Neural progenitor cell (in vitro differentiated cells): ENCODE results near the gene FOXF2. TPM values are rescaled to one million over a fixed set of nuclear protein-coding genes. Genes with fewer than 3 reads are reported as not detected.
A peak's percentile ranks its signal among the peaks of the same experiment; 100 is the strongest.

Experiments used
- DNase-seq: peaks from one replicate; pipeline ENCODE4 v3.0.0-alpha.2; 2016; ENCODE audit warnings: low spot score
- H2AFZ ChIP-seq: fragments of 200-600 bp; sonication (generic); replicated peaks from 2 replicates; pipeline ENCODE4 v1.6.1; 2016; ENCODE audit warnings: antibody characterized with exemption
- H3F3A ChIP-seq: fragments of 200-600 bp; sonication (generic); 2 replicates; pipeline ENCODE4 v1.6.1; 2016; ENCODE audit warnings: antibody characterized with exemption, low read depth
- H3K27ac ChIP-seq: fragments of 200-600 bp; sonication (generic); 2 replicates; pipeline ENCODE4 v1.5.1; 2016; ENCODE audit warnings: mild to moderate bottlenecking
- H3K27me3 ChIP-seq: fragments of 200-600 bp; sonication (generic); 2 replicates; pipeline ENCODE4 v1.6.1; 2016; ENCODE audit warnings: mild to moderate bottlenecking, moderate library complexity
- H3K36me3 ChIP-seq: fragments of 200-600 bp; sonication (generic); 2 replicates; pipeline ENCODE4 v1.5.1; 2016
- H3K4me1 ChIP-seq: fragments of 200-600 bp; sonication (generic); 2 replicates; pipeline ENCODE4 v1.6.1; 2016; ENCODE audit warnings: mixed run types
- H3K4me2 ChIP-seq: fragments of 200-600 bp; sonication (generic); 2 replicates; pipeline ENCODE4 v1.6.1; 2016
- H3K4me3 ChIP-seq: fragments of 200-600 bp; sonication (generic); 2 replicates; pipeline ENCODE4 v1.5.1; 2016
- H3K79me2 ChIP-seq: fragments of 200-600 bp; sonication (generic); 2 replicates; pipeline ENCODE4 v1.6.1; 2016; ENCODE audit warnings: low read depth
- H3K9ac ChIP-seq: fragments of 200-600 bp; sonication (generic); 2 replicates; pipeline ENCODE4 v1.6.1; 2016
- H3K9me3 ChIP-seq: fragments of 200-600 bp; sonication (generic); 2 replicates; pipeline ENCODE4 v1.5.1; 2016; ENCODE audit warnings: low read depth
- H4K20me1 ChIP-seq: fragments of 200-600 bp; sonication (generic); 2 replicates; pipeline ENCODE4 v1.6.1; 2016; ENCODE audit warnings: low read depth
- H3K27ac Mint-ChIP-seq: 3 replicates; pipeline ENCODE4 v1.8.0; 2021; ENCODE audit warnings: mixed read lengths
- H3K27me3 Mint-ChIP-seq: 2 replicates; pipeline ENCODE4 v1.8.0; 2022; ENCODE audit warnings: low read depth, mild to moderate bottlenecking, inconsistent platforms, moderate library complexity, mixed read lengths; ENCODE audit not compliant: insufficient read depth
- H3K36me3 Mint-ChIP-seq: 3 replicates; pipeline ENCODE4 v1.8.0; 2021; ENCODE audit warnings: mixed read lengths
- H3K4me1 Mint-ChIP-seq: 3 replicates; pipeline ENCODE4 v1.8.0; 2021; ENCODE audit warnings: mixed read lengths
- H3K4me3 Mint-ChIP-seq: 3 replicates; pipeline ENCODE4 v1.8.0; 2021; ENCODE audit warnings: mild to moderate bottlenecking, moderate library complexity, mixed read lengths
- H3K9me3 Mint-ChIP-seq: 3 replicates; pipeline ENCODE4 v1.8.0; 2020; ENCODE audit warnings: mixed read lengths
- EZH2 ChIP-seq: fragments of 200-600 bp; sonication (generic); IDR thresholded peaks from 2 replicates; pipeline ENCODE4 v1.6.1; 2017; ENCODE audit warnings: antibody characterized with exemption, mild to moderate bottlenecking, moderate library complexity
- EZH2phosphoT487 ChIP-seq: fragments of 200-600 bp; sonication (generic); IDR thresholded peaks from 2 replicates; pipeline ENCODE4 v1.6.1; 2017; ENCODE audit warnings: antibody characterized with exemption
- total RNA-seq: library from RNA; depleted of rRNA; stranded (reverse); fragments of >200 nt; gene quantifications from 2 replicates; pipeline ENCODE4 v1.2.3, GENCODE V29; 2015; ENCODE audit warnings: low replicate concordance
- TF ChIP-seq, protein P1 (sequence below): fragments of 200-600 bp; sonication (generic); IDR thresholded peaks from 2 replicates; pipeline ENCODE4 v1.5.1; 2017; ENCODE audit warnings: antibody characterized with exemption, mild to moderate bottlenecking

Gene FOXF2
- total RNA-seq, 1 donor from 2014 or later, result not detected

DNA sequence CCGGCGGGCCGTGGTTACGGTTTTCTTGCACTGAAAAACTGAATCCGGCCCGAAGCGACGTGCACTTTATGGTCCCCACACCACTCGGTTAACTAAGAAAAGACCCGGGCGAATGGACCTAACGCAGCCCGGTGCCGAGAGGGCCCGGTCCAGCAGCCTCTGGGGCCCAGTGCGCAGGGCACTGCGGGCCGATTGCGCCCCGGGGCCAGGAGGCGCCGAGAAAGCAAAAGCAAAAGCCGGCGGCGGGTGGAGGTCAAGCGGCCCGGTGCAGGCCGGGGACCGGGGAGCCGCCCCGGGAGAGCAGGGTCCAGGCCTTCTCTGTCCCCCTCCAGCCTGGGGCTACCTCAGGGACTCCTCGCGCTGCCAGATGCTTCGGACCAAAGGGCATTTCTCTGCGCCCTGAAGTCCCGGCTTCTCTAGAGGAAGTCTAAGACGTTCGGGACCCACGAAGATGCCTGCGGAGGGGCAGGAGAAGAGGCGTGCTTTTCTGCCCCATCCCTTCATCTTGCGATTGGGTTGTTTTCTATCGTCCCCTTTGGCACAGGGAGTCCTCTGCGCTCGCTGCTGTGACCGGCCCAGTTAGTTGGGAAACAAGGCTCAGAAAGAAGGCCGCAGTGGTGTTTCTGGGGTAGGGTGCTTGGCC, 4.4 kb downstream of the FOXF2 start:
- H2AFZ ChIP-seq, result no peak overlapping the region
- no peaks in the 10 kb centered on the region for H3K9me3 ChIP-seq
- H3K4me1 ChIP-seq, result peaks cover 18% of the 10 kb centered on the region
- no peaks in the 10 kb centered on the region for H3K36me3 ChIP-seq
- no peak overlapping the region for H3K27ac Mint-ChIP-seq
- H3K36me3 Mint-ChIP-seq, result no peaks in the 10 kb centered on the region
- H3K4me3 Mint-ChIP-seq, result no peak overlapping the region
- peak; percentile 52 for DNase-seq
- no peak overlapping the region for H3K9ac ChIP-seq
- peaks cover 30% of the 10 kb centered on the region for H3K4me1 Mint-ChIP-seq
- peaks cover 77% of the 10 kb centered on the region for H4K20me1 ChIP-seq
- H3K4me2 ChIP-seq, result peak overlapping the region; percentile 47
- H3K4me3 ChIP-seq, result peak overlapping the region; percentile 9
- H3F3A ChIP-seq, result peaks cover 7% of the 10 kb centered on the region
- H3K27me3 Mint-ChIP-seq, result peaks cover 69% of the 10 kb centered on the region
- TF ChIP-seq EZH2phosphoT487 (peak; percentile 94), EZH2 (peak; percentile 98)
- TF ChIP-seq, protein P1, sequence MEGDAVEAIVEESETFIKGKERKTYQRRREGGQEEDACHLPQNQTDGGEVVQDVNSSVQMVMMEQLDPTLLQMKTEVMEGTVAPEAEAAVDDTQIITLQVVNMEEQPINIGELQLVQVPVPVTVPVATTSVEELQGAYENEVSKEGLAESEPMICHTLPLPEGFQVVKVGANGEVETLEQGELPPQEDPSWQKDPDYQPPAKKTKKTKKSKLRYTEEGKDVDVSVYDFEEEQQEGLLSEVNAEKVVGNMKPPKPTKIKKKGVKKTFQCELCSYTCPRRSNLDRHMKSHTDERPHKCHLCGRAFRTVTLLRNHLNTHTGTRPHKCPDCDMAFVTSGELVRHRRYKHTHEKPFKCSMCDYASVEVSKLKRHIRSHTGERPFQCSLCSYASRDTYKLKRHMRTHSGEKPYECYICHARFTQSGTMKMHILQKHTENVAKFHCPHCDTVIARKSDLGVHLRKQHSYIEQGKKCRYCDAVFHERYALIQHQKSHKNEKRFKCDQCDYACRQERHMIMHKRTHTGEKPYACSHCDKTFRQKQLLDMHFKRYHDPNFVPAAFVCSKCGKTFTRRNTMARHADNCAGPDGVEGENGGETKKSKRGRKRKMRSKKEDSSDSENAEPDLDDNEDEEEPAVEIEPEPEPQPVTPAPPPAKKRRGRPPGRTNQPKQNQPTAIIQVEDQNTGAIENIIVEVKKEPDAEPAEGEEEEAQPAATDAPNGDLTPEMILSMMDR, result no peak
- H3K27me3 ChIP-seq, result peaks cover 100% of the 10 kb centered on the region
- no peak overlapping the region for H3K27ac ChIP-seq
- peaks cover 2% of the 10 kb centered on the region for H3K9me3 Mint-ChIP-seq
- H3K79me2 ChIP-seq, result no peaks in the 10 kb centered on the region

DNA sequence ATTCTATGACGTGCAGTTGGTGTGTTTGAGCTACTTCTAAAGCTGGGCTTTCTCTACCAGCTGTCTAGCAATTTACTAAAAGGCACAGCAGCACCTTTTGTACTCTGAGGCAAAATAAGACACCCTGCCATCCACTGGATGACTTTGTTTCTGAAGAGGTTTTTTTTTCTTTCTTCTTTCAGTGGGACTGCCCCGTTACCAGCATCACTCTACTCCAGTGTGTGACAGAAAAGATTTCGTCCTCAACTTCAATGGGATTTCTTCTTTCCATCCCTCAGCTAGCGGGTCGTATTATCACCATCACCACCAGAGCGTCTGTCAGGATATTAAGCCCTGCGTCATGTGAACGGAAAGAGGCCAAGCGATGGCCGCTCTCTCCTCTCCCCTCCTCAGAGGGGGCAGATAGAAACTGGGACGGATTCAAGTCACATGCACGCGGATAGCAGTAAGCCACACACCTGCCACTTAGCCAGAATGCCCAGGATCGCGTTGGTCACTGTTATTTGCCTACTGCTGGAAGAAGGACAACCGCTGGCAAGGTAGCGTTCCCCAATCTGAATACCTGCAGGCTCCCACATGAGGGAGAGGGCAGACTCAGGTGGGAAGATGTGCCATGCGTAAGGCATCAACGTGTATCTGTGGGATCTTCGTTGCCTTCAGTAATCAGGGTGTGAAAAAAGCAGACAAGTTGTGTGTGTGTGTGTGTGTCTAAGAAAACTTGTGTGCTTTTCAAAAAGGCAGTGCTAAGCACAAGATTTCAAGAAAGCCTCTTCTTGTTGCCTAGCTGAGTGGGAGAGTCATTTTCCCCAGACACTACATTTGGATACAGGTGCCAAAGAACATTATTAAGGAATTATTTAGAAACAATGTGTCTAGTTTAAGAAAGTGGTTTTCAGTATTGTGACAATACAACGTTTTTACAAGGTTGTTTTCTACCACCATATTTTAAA, 5.4 kb downstream of the FOXF2 start:
- no peak overlapping the region for H3K9ac ChIP-seq
- H3K9me3 Mint-ChIP-seq, result peaks cover 2% of the 10 kb centered on the region
- peaks cover 72% of the 10 kb centered on the region for H4K20me1 ChIP-seq
- H3K79me2 ChIP-seq, result no peaks in the 10 kb centered on the region
- no peak overlapping the region for H3K27ac Mint-ChIP-seq
- H2AFZ ChIP-seq, result no peak overlapping the region
- no peak overlapping the region for H3K4me3 Mint-ChIP-seq
- H3K27ac ChIP-seq, result no peak overlapping the region
- H3K27me3 Mint-ChIP-seq, result peaks cover 64% of the 10 kb centered on the region
- peaks cover 100% of the 10 kb centered on the region for H3K27me3 ChIP-seq
- TF ChIP-seq EZH2phosphoT487 (peak; percentile 35), EZH2 (no peak)
- H3K4me2 ChIP-seq, result no peak overlapping the region
- no peaks in the 10 kb centered on the region for H3K9me3 ChIP-seq
- H3K4me1 Mint-ChIP-seq, result peaks cover 29% of the 10 kb centered on the region
- no peaks in the 10 kb centered on the region for H3K36me3 Mint-ChIP-seq
- H3F3A ChIP-seq, result peaks cover 4% of the 10 kb centered on the region
- peak; percentile 62 for DNase-seq
- H3K36me3 ChIP-seq, result no peaks in the 10 kb centered on the region
- no peak overlapping the region for H3K4me3 ChIP-seq
- H3K4me1 ChIP-seq, result peaks cover 13% of the 10 kb centered on the region

- no peak for DNase-seq
- TF ChIP-seq EZH2phosphoT487, result no peak
- no peak for TF ChIP-seq EZH2
- TF ChIP-seq, protein P1, result no peak
- Mint-ChIP-seq H3K27me3 (peaks cover 61% of the 10 kb centered on the region), H3K27ac (no peak overlapping the region), H3K4me1 (peaks cover 27% of the 10 kb centered on the region), H3K9me3 (peaks cover 2% of the 10 kb centered on the region), H3K36me3 (no peaks in the 10 kb centered on the region), H3K4me3 (no peak overlapping the region)
- peaks cover 67% of the 10 kb centered on the region for H4K20me1 ChIP-seq
- no peaks in the 10 kb centered on the region for H3K9me3 ChIP-seq
- H3K4me1 ChIP-seq, result peaks cover 13% of the 10 kb centered on the region
- no peaks in the 10 kb centered on the region for H3K79me2 ChIP-seq
- no peak overlapping the region for H3K4me3 ChIP-seq
- H3K27me3 ChIP-seq, result peaks cover 100% of the 10 kb centered on the region
- no peak overlapping the region for H2AFZ ChIP-seq
- H3K36me3 ChIP-seq, result no peaks in the 10 kb centered on the region
- H3K27ac ChIP-seq, result no peak overlapping the region
- no peak overlapping the region for H3K9ac ChIP-seq
- H3K4me2 ChIP-seq, result no peak overlapping the region
- H3F3A ChIP-seq, result peaks cover 4% of the 10 kb centered on the region
Observed at GRCh38 chr6:1395506-1395905, 6.1 kb downstream of the FOXF2 start.
